Stomach smooth muscle (tissue), 2 donors: Measurements from ENCODE around the gene PLLP.

Experiments used
- H3K27ac ChIP-seq: one replicate; pipeline ENCODE4 v1.7.0; 2013; ENCODE audit warnings: mild to moderate bottlenecking, low read length, inconsistent platforms
- H3K27me3 ChIP-seq, 2 donors: one replicate each; pipeline ENCODE4 v1.7.0; 2013; ENCODE audit warnings: low read length in 2 of 2; ENCODE audit not compliant: insufficient read depth in 2 of 2, control insufficient read depth in 1 of 2
- H3K36me3 ChIP-seq, 2 donors: one replicate each; pipeline ENCODE4 v1.7.0; 2013; ENCODE audit warnings: low read length in 2 of 2; ENCODE audit not compliant: control insufficient read depth in 2 of 2, insufficient read depth in 2 of 2
- H3K4me1 ChIP-seq: one replicate; pipeline ENCODE4 v1.7.0; 2013; ENCODE audit warnings: low read length; ENCODE audit not compliant: control insufficient read depth, insufficient read depth
- H3K4me3 ChIP-seq, 2 donors: one replicate each; pipeline ENCODE4 v1.7.0; 2013; ENCODE audit warnings: low read length in 2 of 2
- H3K9ac ChIP-seq, 2 donors: one replicate each; pipeline ENCODE4 v1.7.0; 2013; ENCODE audit warnings: low read length in 2 of 2, mild to moderate bottlenecking in 1 of 2
- H3K9me3 ChIP-seq, 2 donors: one replicate each; pipeline ENCODE4 v1.7.0; 2013; ENCODE audit warnings: low read length in 2 of 2; ENCODE audit not compliant: control insufficient read depth in 2 of 2
- donor health status: healthy.
- donor health status: Pancreatic carcinoma.

Gene PLLP

GRCh38 chr16:57235128-57236021 lies 49.1 kb downstream of the PLLP start:
- Histone ChIP-seq H3K27ac (no peak overlapping the region), H3K27me3 (no peaks in the 10 kb centered on the region), H3K9me3 (no peaks in the 10 kb centered on the region), H3K36me3 (peaks cover 46 to 47% of the 10 kb centered on the region in 2 donors), H3K4me1 (no peaks in the 10 kb centered on the region), H3K9ac (no peak overlapping the region), H3K4me3 (no peak overlapping the region)

GRCh38 chr16:57234707-57235092 lies 49.8 kb downstream of the PLLP start:
- Histone ChIP-seq H3K4me1 (no peaks in the 10 kb centered on the region), H3K27me3 (no peaks in the 10 kb centered on the region), H3K36me3 (peaks cover 46 to 49% of the 10 kb centered on the region in 2 donors), H3K27ac (no peak overlapping the region), H3K4me3 (no peak overlapping the region), H3K9ac (no peak overlapping the region), H3K9me3 (no peaks in the 10 kb centered on the region)

- peaks cover 43 to 50% of the 10 kb centered on the region in 2 donors for H3K36me3 ChIP-seq
- no peaks in the 10 kb centered on the region for H3K9me3 ChIP-seq
- no peak overlapping the region for H3K4me3 ChIP-seq
- H3K9ac ChIP-seq, result no peak overlapping the region
- no peaks in the 10 kb centered on the region for H3K27me3 ChIP-seq
- no peak overlapping the region for H3K27ac ChIP-seq
- H3K4me1 ChIP-seq, result no peaks in the 10 kb centered on the region
Measured at GRCh38 chr16:57233944-57234706, 50.3 kb downstream of the PLLP start.

- H3K4me1 ChIP-seq, result no peaks in the 10 kb centered on the region
- no peak overlapping the region for H3K27ac ChIP-seq
- no peak overlapping the region for H3K4me3 ChIP-seq
- no peaks in the 10 kb centered on the region for H3K27me3 ChIP-seq
- no peaks in the 10 kb centered on the region for H3K9me3 ChIP-seq
- H3K36me3 ChIP-seq, result peaks cover 53 to 57% of the 10 kb centered on the region in 2 donors
- H3K9ac ChIP-seq, result no peak overlapping the region
Measured at GRCh38 chr16:57231821-57232350, 52.6 kb downstream of the PLLP start.

- H3K9me3 ChIP-seq, result no peaks in the 10 kb centered on the region
- no peaks in the 10 kb centered on the region for H3K27me3 ChIP-seq
- no peak overlapping the region for H3K27ac ChIP-seq
- H3K4me3 ChIP-seq, result no peak overlapping the region
- no peaks in the 10 kb centered on the region for H3K4me1 ChIP-seq
- H3K9ac ChIP-seq, result no peak overlapping the region
- peaks cover 46 to 52% of the 10 kb centered on the region in 2 donors for H3K36me3 ChIP-seq
Measured at GRCh38 chr16:57229079-57229478, 55.4 kb downstream of the PLLP start.

- no peaks in the 10 kb centered on the region for H3K4me1 ChIP-seq
- H3K4me3 ChIP-seq, result no peak overlapping the region
- no peaks in the 10 kb centered on the region for H3K27me3 ChIP-seq
- no peaks in the 10 kb centered on the region for H3K9me3 ChIP-seq
- no peak overlapping the region for H3K9ac ChIP-seq
- H3K36me3 ChIP-seq, result peaks cover 45 to 47% of the 10 kb centered on the region in 2 donors
- H3K27ac ChIP-seq, result no peak overlapping the region
Measured at GRCh38 chr16:57226701-57227621, 57.5 kb downstream of the PLLP start.

GRCh38 chr16:57225978-57226377 lies 58.5 kb downstream of the PLLP start:
- Histone ChIP-seq H3K27me3 (no peaks in the 10 kb centered on the region), H3K9me3 (no peaks in the 10 kb centered on the region), H3K27ac (no peak overlapping the region), H3K9ac (no peak overlapping the region), H3K4me1 (no peaks in the 10 kb centered on the region), H3K36me3 (peaks cover 46 to 49% of the 10 kb centered on the region in 2 donors), H3K4me3 (no peak overlapping the region)

- H3K36me3 ChIP-seq, result peaks cover 46 to 47% of the 10 kb centered on the region in 2 donors
- no peaks in the 10 kb centered on the region for H3K27me3 ChIP-seq
- H3K4me3 ChIP-seq, result no peak overlapping the region
- no peak overlapping the region for H3K27ac ChIP-seq
- no peaks in the 10 kb centered on the region for H3K4me1 ChIP-seq
- H3K9ac ChIP-seq, result no peak overlapping the region
- H3K9me3 ChIP-seq, result no peaks in the 10 kb centered on the region
Measured at GRCh38 chr16:57224651-57225335, 59.7 kb downstream of the PLLP start.

- H3K36me3 ChIP-seq, result peaks cover 47% of the 10 kb centered on the region in 2 donors
- H3K27ac ChIP-seq, result no peak overlapping the region
- no peaks in the 10 kb centered on the region for H3K27me3 ChIP-seq
- no peaks in the 10 kb centered on the region for H3K9me3 ChIP-seq
- H3K4me3 ChIP-seq, result no peak overlapping the region
- H3K9ac ChIP-seq, result no peak overlapping the region
- no peaks in the 10 kb centered on the region for H3K4me1 ChIP-seq
Measured at GRCh38 chr16:57223057-57223456, 61.4 kb downstream of the PLLP start.
